Measurements from ENCODE around the gene HTRA1. TPM values are rescaled to one million over a fixed set of nuclear protein-coding genes. Genes with fewer than 3 reads are reported as not detected.
A peak's percentile ranks its signal among the peaks of the same experiment; 100 is the strongest.

The HTRA1 gene
- total and polyA plus RNA-seq, 12 donors, result 8.5 to 167 (median 78.0) TPM

GRCh38 chr10:122498521-122498920 lies 37.2 kb downstream of the HTRA1 start:
- no peak for DNase-seq

GRCh38 chr10:122499012-122499411 lies 37.7 kb downstream of the HTRA1 start:
- WGBS, 4 donors, result 55 to 79% (median 64%) methylated on average over 4 to 8 of the region's 8 CpGs
- TF ChIP-seq POLR2A (IDR thresholded peaks at IDR 0.05), result no peak
- TF ChIP-seq CTCF (IDR thresholded peaks at IDR 0.05), result no peak
- DNase-seq, result no peak
- Histone ChIP-seq H3K27me3 (no peaks in the 10 kb centered on the region), H3K9me3 (replicated peaks in 1 of 3) (no peaks in the 10 kb centered on the region), H3K36me3 (replicated peaks in 1 of 2) (no peaks in the 10 kb centered on the region), H3K27ac (peak overlapping the region in 2 of 5 donors; percentile 14 to 30), H3K4me1 (replicated peaks in 1 of 2) (peaks cover 0 to 14% of the 10 kb centered on the region in 2 donors), H3K4me3 (no peak overlapping the region)
- intact Hi-C loops (cut with DNase I), result no loop called here

More at GRCh38 chr10:122498521-122498920, 37.2 kb downstream of the HTRA1 start:
- Histone ChIP-seq H3K9me3 (replicated peaks in 1 of 3) (no peaks in the 10 kb centered on the region), H3K27ac (peak overlapping the region in 2 of 5 donors; percentile 14 to 30), H3K4me3 (no peak overlapping the region), H3K36me3 (replicated peaks in 1 of 2) (no peaks in the 10 kb centered on the region), H3K4me1 (replicated peaks in 1 of 2) (peaks cover 0 to 14% of the 10 kb centered on the region in 2 donors), H3K27me3 (no peaks in the 10 kb centered on the region)
- TF ChIP-seq CTCF (IDR thresholded peaks at IDR 0.05), result no peak
- no peak for TF ChIP-seq POLR2A (IDR thresholded peaks at IDR 0.05)
- 82 to 90% (median 84%) methylated on average over 5 of the region's 5 CpGs for WGBS, 4 donors
- intact Hi-C loops (cut with DNase I), result no loop called here

GRCh38 chr10:122499491-122499941 lies 38.2 kb downstream of the HTRA1 start:
- H3K27me3 ChIP-seq, result no peaks in the 10 kb centered on the region
- H3K27ac ChIP-seq, result no peak overlapping the region
- no peaks in the 10 kb centered on the region for H3K36me3 ChIP-seq (replicated peaks in 1 of 2)
- no peak for DNase-seq
- no peak overlapping the region for H3K4me3 ChIP-seq
- intact Hi-C loops (cut with DNase I), result no loop called here
- TF ChIP-seq CTCF (IDR thresholded peaks at IDR 0.05) (no peak), POLR2A (IDR thresholded peaks at IDR 0.05) (no peak)
- peaks cover 0 to 14% of the 10 kb centered on the region in 2 donors for H3K4me1 ChIP-seq (replicated peaks in 1 of 2)
- H3K9me3 ChIP-seq (replicated peaks in 1 of 3), result no peaks in the 10 kb centered on the region
- 57 to 85% (median 63%) methylated on average over 5 of the region's 5 CpGs for WGBS, 4 donors

GRCh38 chr10:122500194-122500593 lies 38.8 kb downstream of the HTRA1 start:
- WGBS, 4 donors, result 73 to 82% (median 75%) methylated on average over 5 of the region's 5 CpGs
- Histone ChIP-seq H3K9me3 (replicated peaks in 1 of 3) (no peaks in the 10 kb centered on the region), H3K27me3 (no peaks in the 10 kb centered on the region), H3K27ac (no peak overlapping the region), H3K4me1 (replicated peaks in 1 of 2) (peaks cover 0 to 14% of the 10 kb centered on the region in 2 donors), H3K4me3 (no peak overlapping the region), H3K36me3 (replicated peaks in 1 of 2) (no peaks in the 10 kb centered on the region)
- intact Hi-C loops (cut with DNase I), result no loop called here
- no peak for TF ChIP-seq CTCF (IDR thresholded peaks at IDR 0.05)
- TF ChIP-seq POLR2A (IDR thresholded peaks at IDR 0.05), result no peak
- DNase-seq, result no peak
